Colon (tissue), 2 donors: ENCODE measurements around the gene GMPR.

Experiments used
- FAIRE-seq: peaks from 2 replicates; lab custom pipeline; 2012; peaks lifted over from hg19 to GRCh38; lab: Jason Lieb, UNC
- donor health status: control.
- donor health status: control.

Gene GMPR

DNA sequence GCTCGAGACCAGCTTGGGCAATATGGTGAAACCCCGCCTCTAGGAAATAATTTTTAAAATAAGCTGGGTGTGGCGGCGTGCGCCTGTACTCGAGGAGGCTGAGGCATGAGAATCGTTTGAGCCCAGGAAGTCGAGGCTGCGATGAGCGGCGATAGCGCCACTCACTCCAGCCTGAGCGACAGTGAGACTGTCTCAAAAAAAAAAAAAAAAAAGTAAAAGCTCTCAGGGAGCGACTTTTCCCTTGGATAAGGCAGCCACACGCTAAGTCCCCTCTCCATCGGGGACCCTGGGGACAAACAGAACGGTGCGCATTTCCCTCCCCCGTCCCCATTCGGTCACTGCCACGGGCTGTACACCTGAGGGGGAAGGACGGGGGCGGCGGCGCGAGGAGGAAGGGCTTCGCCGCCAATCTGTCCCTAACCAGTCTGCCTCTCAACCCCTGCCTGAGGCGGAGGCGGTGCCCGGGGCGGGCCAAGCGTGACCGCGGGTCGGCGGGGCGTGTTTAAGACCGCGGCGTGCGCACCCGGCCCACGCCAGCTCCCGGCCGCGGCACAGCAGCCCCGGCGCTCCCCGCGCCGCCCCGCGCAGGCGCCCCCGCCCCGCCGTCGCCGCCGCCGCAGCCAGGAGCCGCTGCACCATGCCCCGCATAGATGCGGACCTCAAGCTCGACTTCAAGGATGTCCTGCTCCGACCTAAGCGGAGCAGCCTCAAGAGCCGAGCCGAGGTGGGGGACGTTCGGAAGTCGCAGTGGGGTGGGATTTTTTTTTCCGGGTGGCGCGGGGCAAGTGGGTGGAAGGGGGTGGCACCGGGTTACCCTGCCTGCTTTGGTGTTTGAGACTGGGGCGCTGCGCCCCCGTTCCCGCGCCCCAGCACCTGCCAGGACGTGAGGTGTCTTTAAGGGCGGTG lies at the start of gene GMPR:
TSS of gene GMPR (plus strand) at position 531 of the 906 bp plus-strand sequence. CDS start at position 638, 107 bp downstream.
- no peak for FAIRE-seq

GRCh38 chr6:16190214-16190613 lies 48.2 kb upstream of the GMPR start:
- FAIRE-seq = no peak

DNA sequence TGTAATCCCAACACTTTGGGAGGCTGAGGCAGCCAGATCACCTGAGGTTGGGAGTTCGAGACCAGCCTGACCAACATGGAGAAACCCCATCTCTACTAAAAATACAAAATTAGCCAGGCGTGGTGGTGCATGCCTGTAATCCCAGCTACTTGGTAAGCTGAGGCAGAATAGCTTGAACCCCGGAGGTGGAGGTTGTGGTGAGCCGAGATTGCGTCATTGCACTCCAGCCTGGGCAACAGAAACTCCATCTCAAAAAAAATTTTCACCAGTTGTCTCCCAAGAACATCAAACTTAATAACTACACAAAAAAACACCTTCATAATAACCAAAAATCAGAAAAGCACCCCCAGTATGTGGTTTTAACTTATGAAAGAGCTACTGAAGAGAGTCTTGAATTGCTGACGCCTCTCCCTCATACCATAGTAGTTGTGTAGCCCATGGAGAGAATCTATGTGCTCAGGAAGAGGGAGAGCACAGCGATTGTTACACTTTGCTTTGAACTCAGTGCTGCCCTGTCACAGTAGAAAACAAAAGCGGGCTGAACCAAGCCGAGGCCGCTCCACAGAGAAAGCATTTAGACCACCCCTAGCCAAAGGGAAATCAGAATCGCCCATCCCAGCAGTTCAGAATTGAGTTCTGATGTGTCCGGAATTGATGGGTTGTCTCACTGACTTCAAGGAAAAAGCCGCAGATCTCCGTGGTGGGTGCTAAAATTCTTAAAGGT lies 42.0 kb upstream of the GMPR start:
- FAIRE-seq = no peak

DNA sequence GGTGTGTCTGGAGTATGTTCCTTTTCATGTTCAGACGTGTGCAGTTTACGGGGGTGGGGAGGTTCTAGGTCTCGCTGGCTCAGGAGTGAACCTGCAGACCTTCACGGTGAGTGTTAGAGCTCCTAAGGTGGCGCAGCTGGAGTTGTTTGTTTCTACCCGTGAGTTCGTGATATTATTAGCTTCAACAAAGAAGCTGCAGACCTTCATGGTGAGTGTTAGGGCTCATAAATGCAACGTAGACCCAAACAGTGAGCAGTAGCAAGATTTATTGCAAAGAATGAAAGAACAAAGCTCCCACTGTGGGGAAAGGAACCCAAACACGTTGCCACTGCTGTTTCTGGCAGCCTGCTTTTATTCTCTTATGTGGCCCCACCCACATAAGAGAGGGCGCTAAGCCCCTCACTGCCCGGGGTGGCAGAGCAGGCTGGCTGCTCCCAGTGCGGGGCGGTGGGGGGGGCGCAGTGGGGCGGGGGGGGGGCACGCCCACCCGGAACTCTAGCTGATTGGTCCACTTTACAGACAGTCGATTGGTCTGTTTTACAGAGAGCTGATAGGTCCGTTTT lies 41.3 kb upstream of the GMPR start:
- no peak for FAIRE-seq

- no peak for FAIRE-seq
These were observed 40.2 kb upstream of the GMPR start for GRCh38 chr6:16198061-16198705.

- no peak for FAIRE-seq
These were observed 38.6 kb upstream of the GMPR start for GRCh38 chr6:16199804-16200203.

GRCh38 chr6:16200321-16200883 lies 38.0 kb upstream of the GMPR start:
- FAIRE-seq = no peak

DNA sequence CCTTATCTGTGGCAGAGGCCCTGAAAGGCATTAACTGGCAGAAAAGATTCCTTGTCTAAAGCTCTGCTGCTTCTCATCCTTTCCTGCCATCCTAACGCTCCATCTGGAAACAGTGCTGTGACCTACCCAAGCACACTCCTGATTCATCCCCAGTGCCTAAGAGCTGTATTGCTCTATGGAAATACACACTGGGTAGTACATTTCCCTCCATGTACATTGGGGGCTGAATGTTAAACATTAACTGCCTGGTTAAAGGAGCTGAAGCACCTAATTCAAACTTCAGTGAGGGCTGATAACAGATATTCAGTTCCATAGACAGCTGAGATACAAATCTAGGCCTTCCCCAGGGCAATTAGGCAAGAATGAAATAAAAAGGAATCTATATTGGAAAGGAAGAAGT lies 36.7 kb upstream of the GMPR start:
- FAIRE-seq = no peak

DNA sequence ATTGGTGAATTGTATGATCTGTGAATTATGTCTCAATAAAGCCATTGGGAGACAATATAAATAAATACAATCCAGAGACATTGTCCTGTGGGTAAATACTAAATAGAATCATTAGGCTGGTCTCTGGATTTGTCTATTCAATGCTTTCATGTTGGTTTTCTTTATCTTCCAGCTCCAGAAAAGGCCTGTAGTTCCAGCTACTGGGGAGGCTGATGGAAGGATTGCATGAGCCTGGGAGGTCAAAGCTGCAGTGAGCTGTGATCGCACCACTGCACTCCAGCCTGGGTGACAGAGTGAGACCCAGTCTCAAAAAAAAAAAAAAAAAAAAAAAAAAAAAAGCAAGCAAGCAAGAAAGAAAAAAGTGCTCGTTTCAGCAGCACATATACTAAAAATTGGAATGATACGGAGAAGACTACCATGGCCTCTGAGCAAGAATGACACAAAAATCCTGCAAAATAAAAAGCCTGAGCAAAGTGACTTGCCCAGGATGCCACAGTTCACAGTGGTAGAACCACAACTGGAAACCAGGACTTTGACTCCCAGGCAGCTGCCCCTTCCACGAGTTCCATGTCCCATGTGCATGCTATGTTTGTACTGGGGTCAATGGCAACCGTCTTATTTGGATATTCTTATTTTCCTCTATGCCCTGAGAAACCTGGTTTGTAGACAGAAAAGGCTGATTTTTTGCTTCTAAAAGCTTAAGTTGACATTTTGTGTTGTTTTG lies 33.6 kb upstream of the GMPR start:
- no peak for FAIRE-seq

- FAIRE-seq = no peak
These were observed 32.8 kb upstream of the GMPR start for GRCh38 chr6:16205377-16206144.

DNA sequence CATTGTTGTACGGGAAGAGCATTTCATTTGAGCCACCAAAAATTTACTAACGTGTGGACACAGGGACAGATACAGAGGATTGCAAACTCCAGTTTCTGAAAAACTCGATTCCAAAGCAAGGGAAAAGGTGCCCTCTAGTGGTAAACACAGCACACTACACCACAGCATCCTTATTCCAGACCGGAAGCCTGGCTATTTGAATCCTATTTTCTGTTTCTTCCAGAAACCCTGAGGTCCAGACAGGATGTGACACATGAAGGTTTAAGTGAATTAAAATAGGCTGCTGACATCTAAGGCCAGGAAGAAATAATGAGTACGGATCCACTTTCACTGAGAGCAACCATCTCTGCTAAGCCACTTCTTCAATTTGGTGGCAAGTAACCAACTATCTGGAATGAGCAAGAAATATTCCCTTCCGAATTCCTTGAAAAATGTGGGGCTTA lies 31.8 kb upstream of the GMPR start:
- FAIRE-seq = no peak

- FAIRE-seq = no peak
These were observed 29.4 kb upstream of the GMPR start for GRCh38 chr6:16208989-16209388.

DNA sequence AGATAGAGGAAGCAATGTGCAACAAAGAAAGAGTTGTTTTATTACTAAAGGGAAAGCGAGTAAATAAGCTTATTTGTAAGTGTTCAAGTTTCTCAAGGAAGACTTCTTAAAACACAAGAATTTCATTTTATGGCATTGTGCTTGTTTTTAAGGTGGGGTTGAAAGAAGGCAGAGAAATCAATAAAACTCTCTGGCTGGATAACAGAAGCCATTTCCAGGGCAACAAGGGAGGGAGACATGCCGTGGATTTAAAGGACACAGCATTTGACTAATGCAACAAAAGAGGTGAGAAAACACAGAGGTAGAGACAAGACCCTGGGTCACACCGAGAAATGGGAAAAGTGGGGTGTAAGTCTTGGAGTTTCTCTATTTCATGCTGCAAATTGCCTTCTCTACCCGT lies 28.8 kb upstream of the GMPR start:
- no peak for FAIRE-seq

DNA sequence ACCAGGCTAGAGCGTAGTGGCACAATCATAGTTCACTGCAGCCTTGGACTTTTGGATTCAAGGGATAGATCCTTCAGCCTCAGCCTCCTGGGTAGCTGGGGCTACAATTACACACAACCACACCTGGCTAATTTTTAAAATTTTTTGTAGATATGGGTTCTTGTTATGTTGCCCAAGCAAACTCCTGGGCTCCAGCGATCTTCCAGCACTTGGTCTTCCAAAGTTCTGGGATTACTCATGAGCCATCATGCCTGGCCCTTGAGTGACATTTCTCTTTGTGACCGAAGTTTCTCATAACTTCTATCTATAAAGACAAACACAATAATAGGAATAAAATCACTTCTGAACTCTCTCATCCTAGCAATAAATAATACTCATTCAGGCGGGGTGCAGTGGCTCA lies 26.1 kb upstream of the GMPR start:
- no peak for FAIRE-seq

DNA sequence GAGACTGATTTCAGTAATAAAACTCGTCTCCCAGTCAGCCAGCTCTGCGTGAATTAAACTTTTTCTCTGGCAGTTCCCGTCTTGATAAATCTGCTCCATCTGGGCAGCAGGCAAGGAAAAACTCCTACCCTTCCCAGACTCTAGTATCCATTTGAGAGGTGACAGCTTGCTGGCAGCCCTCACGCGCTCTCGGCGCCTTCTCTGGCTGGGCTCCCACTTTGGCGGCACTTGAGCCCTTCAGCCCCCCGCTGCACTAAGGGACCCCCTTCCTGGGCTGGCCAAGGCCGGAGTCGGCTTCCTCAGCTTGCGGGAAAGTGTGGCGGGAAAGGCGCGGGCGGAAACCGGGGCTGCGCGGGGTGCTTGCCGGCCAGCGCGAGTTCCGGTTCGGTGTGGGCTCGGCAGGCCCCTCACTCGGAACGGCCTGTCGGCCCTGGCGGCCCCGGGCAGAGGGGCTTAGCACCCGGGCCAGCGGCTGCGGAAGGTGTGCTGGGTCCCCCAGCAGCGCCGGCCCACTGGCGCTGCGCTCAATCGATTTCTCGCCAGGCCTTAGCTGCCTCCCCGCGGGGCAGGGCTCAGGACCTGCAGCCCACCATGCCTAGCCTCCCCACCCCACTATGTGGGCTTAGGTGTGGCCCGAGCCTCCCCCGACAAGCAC lies 21.8 kb upstream of the GMPR start:
- FAIRE-seq = no peak

GRCh38 chr6:16217156-16217721 lies 21.1 kb upstream of the GMPR start:
- no peak for FAIRE-seq

- no peak for FAIRE-seq
These were observed 15.6 kb upstream of the GMPR start for GRCh38 chr6:16222826-16223225.

DNA sequence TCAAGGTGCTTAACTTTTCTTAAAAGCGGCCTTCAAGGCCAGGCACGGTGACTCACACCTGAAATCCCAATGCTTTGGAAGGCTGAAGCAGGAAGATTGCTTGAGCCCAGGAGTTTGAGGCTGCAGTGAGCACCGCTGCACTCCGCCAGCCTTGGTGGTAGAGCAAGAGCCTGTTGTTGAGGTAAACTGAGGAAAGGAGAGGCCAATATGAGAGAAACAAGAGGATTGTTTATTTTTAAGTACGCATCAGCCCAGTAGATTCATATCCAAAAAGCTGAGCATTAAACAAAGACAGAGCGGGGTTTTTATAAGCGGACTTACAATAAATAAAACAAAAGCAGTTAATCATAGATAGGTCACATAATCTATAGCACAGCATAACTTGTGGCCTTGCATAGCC lies 15.0 kb upstream of the GMPR start:
- no peak for FAIRE-seq

DNA sequence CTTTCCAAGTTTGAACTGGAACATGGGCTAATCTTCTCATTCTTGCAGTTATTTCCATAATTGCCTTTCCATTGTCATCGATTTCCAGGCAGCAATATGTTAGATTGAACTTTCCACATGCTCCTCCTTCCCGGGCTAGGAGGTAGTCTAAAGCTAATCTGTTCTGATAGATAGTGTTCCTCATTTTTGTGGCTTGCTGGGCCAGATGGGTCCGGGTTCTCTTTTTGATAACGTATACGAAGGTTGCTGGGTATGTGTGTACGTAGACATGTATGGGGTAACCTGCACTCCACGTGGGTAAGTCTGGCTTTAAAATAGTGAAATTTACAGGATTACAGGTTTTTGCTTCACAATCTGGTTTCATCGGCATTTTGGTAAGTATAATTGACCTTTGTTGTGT lies 14.0 kb upstream of the GMPR start:
- no peak for FAIRE-seq
